ENCODE results near the gene SLC17A7. TPM values are rescaled to one million over a fixed set of nuclear protein-coding genes. Genes with fewer than 3 reads are reported as not detected.

Gene SLC17A7
- polyA plus RNA-seq, 1 experiment: 0.10 TPM

DNA sequence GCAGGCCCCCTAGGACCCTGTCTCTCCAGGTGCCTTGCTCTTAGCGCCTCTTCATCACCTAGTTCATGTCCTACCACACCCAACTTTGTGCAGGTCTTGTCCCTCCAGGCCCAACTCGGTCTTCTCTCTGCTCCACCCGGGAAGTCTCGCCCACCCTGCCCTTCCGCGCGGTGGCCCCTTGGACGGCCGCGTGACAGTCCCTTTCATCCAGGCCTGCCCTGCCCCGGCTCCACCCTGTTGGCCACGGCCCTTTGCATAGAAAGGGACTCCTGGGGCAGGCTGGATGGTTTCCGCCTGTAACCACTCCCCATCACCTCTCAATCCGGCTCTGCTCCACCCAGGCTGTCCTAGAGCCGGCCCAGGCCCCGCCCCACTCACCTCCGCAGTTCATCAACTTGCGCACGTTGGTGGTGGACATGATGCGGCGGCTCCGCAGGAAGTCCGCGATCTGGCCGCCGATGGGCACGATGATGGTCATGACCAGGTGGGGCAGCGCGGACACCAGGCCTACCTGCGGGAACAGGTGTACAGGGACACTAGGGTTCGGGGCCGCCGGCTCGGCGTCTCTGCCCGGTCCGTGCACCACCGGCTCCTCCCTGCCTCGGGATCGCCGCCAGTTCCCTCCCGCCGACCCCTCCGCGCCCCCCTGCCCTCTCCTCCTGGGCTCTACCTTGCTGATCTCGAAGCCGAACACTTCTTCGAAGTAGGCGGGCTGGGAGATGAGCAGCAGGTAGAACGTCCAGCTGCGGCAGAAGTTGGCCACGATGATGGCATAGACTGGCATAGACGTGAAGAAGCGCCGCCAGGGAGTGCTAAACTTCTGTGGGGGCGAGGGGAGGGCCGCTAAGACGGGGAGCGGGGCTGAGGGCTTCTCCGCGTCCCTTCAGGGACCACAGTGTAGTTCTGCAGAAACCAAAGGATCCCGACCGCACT is 8.9 kb downstream of the SLC17A7 start:
- DNase-seq (ENCODE audit: low read depth): no peak
- H3K36me3 ChIP-seq (ENCODE audit: control insufficient read depth, insufficient read depth, low read length): no peaks in the 10 kb centered on the region
- TF ChIP-seq CTCF (IDR thresholded peaks at IDR 0.05; ENCODE audit: insufficient read depth, low read depth, low read length): no peak
- ChIA-PET POLR2A (no interaction called here), CTCF (no interaction called here)
- H3K4me3 ChIP-seq (ENCODE audit: low read depth, low read length): no peak overlapping the region
- peaks cover 59% of the 10 kb centered on the region for H3K27me3 ChIP-seq (ENCODE audit: control insufficient read depth, insufficient read depth, low read length)

DNA sequence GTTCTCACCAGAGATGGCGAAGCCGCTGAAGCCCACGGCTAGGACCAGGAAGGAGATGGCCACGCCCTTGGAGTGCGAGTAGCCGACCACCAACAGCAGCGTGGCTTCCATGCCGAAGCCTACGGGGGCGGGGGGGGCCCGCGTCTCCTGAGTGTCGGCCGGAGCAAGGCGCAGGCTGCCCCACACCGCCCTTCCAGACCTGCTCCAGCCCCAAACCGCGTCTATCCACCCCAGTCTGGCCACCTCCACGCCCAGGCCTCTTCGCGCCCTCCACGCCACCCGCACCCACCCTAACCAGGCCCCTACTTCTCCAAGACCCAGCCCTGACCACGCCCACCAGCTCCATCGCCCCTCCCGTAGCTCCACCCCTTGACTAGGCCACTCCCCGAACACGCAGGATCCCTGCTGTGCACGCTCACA is 10.0 kb downstream of the SLC17A7 start:
- Histone ChIP-seq H3K4me3 (ENCODE audit: low read depth, low read length) (no peak overlapping the region), H3K36me3 (ENCODE audit: control insufficient read depth, insufficient read depth, low read length) (no peaks in the 10 kb centered on the region), H3K27me3 (ENCODE audit: control insufficient read depth, insufficient read depth, low read length) (peaks cover 63% of the 10 kb centered on the region)
- POLR2A ChIA-PET: no interaction called here
- no peak for DNase-seq (ENCODE audit: low read depth)
- CTCF ChIA-PET: interaction anchor here (0.8 kb wide), 1 partner anchor 12 kb away, joined by 3 read pairs; no protein-coding TSS in a partner anchor
- TF ChIP-seq CTCF (IDR thresholded peaks at IDR 0.05; ENCODE audit: insufficient read depth, low read depth, low read length): no peak

- DNase-seq (ENCODE audit: low read depth): no peak
- H3K36me3 ChIP-seq (ENCODE audit: control insufficient read depth, insufficient read depth, low read length): no peaks in the 10 kb centered on the region
- no peak overlapping the region for H3K4me3 ChIP-seq (ENCODE audit: low read depth, low read length)
- TF ChIP-seq CTCF (IDR thresholded peaks at IDR 0.05; ENCODE audit: insufficient read depth, low read depth, low read length): peak; percentile 18; the same call in 1 of the 2 replicates
- H3K27me3 ChIP-seq (ENCODE audit: control insufficient read depth, insufficient read depth, low read length): peaks cover 66% of the 10 kb centered on the region
- ChIA-PET POLR2A (no interaction called here), CTCF (interaction anchor here (0.8 to 1.6 kb wide), 2 partner anchors 10 to 12 kb away, joined by 3 read pairs; no protein-coding TSS in a partner anchor)
Measured at GRCh38 chr19:49430678-49431329, 10.5 kb downstream of the SLC17A7 start.

DNA sequence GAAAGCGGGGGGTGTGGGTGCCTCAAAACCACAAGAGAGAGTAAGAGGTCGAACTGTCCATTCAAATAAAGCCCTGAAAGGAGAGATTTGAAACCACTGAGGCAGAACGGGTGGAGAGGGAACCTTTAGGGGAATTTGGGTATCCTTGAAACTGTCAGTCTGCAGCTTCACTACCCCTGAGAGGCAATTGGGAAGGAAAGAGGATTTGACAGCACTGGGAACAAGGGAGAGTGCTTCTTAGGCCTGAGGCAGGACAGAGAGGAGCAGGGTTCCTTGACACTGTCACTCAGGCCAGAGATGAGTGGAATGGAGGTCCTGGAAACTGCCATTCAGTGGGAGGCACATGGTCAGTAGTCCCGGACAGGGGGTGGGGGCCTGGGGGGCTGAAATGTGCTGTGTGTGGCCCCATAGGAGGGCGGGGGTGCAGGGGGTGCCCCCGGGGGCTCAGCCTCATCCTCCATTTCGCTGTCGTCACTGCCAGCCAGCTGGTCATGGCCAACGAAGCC is 11.1 kb downstream of the SLC17A7 start:
- no peak for TF ChIP-seq CTCF (IDR thresholded peaks at IDR 0.05; ENCODE audit: insufficient read depth, low read depth, low read length)
- Histone ChIP-seq H3K27me3 (ENCODE audit: control insufficient read depth, insufficient read depth, low read length) (peaks cover 70% of the 10 kb centered on the region), H3K4me3 (ENCODE audit: low read depth, low read length) (no peak overlapping the region), H3K36me3 (ENCODE audit: control insufficient read depth, insufficient read depth, low read length) (no peaks in the 10 kb centered on the region)
- ChIA-PET POLR2A (interaction anchor here (0.6 kb wide), 1 partner anchor 32 kb away, joined by 3 read pairs; no protein-coding TSS in a partner anchor), CTCF (interaction anchor here (1.6 kb wide), 1 partner anchor 10 kb away, joined by 3 read pairs; no protein-coding TSS in a partner anchor)
- no peak for DNase-seq (ENCODE audit: low read depth)

Measured in BJ (cell line).